Measurements from ENCODE around the gene ARHGAP42.

GRCh38 chr11:101003468-101003867 lies 316.4 kb downstream of the ARHGAP42 start:
- no peak for TF ChIP-seq EZH2 (IDR thresholded peaks at IDR 0.05; ENCODE audit: insufficient read depth, poor library complexity, severe bottlenecking)
- TF ChIP-seq EZH2phosphoT487 (IDR thresholded peaks at IDR 0.05; ENCODE audit: insufficient read depth, low read depth) = no peak
